Body of pancreas (tissue), 4 donors: ENCODE measurements around the gene LAG3. TPM values are rescaled to one million over a fixed set of nuclear protein-coding genes. Genes with fewer than 3 reads are reported as not detected.

ENCODE experiments used
- ATAC-seq: fragments of 150-250 bp; one replicate; pipeline ENCODE4 v1.9.1; 2016
- DNase-seq, 4 donors: peaks; one replicate each; pipeline ENCODE4 v3.0.0-alpha.2; 2019
- H3K27ac ChIP-seq, 4 donors: fragments of 200-600 bp; sonication (generic); 1 replicate in 3 of 4; 2 replicates in 1 of 4; pipeline versions ENCODE4 v1.5.1 to v1.6.1; 2016 to 2019; ENCODE audit warnings: mild to moderate bottlenecking in 1 of 4, mixed read lengths in 1 of 4, moderate library complexity in 1 of 4
- H3K27me3 ChIP-seq, 2 donors: fragments of 200-600 bp; sonication (generic); one replicate each; pipeline ENCODE4 v1.6.0; 2016; ENCODE audit warnings: mild to moderate bottlenecking in 1 of 2
- H3K36me3 ChIP-seq, 2 donors: fragments of 200-600 bp; sonication (generic); replicated peaks in 1 of 2; 2 replicates each; pipeline ENCODE4 v1.5.1; 2016; ENCODE audit warnings: low read depth in 2 of 2; ENCODE audit not compliant: insufficient read depth in 1 of 2
- H3K4me1 ChIP-seq: fragments of 200-600 bp; sonication (generic); one replicate; pipeline ENCODE4 v1.6.0; 2016
- H3K4me3 ChIP-seq, 2 donors: fragments of 200-600 bp; sonication (generic); 1 replicate in 1 of 2; 2 replicates in 1 of 2; pipeline ENCODE4 v1.5.1; 2016 to 2019
- H3K9me3 ChIP-seq, 3 donors: fragments of 200-600 bp; sonication (generic); 1 replicate in 2 of 3; 2 replicates in 1 of 3; pipeline ENCODE4 v1.5.1; 2016
- CTCF ChIP-seq, 7 experiments: fragments of 450-650 bp in 4 of 7; fragments of 200-600 bp in 3 of 7; sonication (generic) in 3 of 7; IDR thresholded peaks; one replicate each; pipeline ENCODE4 v1.5.1; 2016 to 2019; ENCODE audit warnings: antibody characterized with exemption in 7 of 7
- POLR2A ChIP-seq, 3 donors: fragments of 450-650 bp; IDR thresholded peaks; one replicate each; pipeline ENCODE4 v1.6.1; 2016; ENCODE audit warnings: antibody characterized with exemption in 3 of 3, mild to moderate bottlenecking in 2 of 3
- WGBS, 2 donors: methylation state at CpG; one replicate each; pipeline ENCODE4 v1.1.5; 2017; 5-methylcytosine and 5-hydroxymethylcytosine counted together
- intact Hi-C: fragments of 100-400 bp; cut with DNase I; formaldehyde crosslinking; loops from one replicate; pipeline ENCODE4 v1.15.1; 2023
- total RNA-seq, 2 donors: library from RNA; depleted of rRNA; stranded (reverse); fragments of >200 nt; gene quantifications; one replicate each; pipeline ENCODE4 v1.1.0, GENCODE V29; 2016

The LAG3 gene
- total RNA-seq, 2 donors from 2014 or later: not detected

- H3K4me3 ChIP-seq: no peak overlapping the region
- WGBS, 2 donors: 30 to 31% methylated on average over 4 of the region's 4 CpGs
These were observed 41.0 kb downstream of the LAG3 start for GRCh38 chr12:6813363-6813762.

GRCh38 chr12:6816598-6816997 is 44.3 kb downstream of the LAG3 start:
- no peak for DNase-seq
- intact Hi-C loops: no loop called here
- H3K27ac ChIP-seq: no peak overlapping the region
- TF ChIP-seq POLR2A (IDR thresholded peaks at IDR 0.05) (no peak), CTCF (IDR thresholded peaks at IDR 0.05) (no peak)
- peaks cover under 1% of the 10 kb centered on the region for H3K4me1 ChIP-seq
- H3K27me3 ChIP-seq: no peaks in the 10 kb centered on the region
- H3K36me3 ChIP-seq: no peaks in the 10 kb centered on the region
- H3K4me3 ChIP-seq: no peak overlapping the region
- H3K9me3 ChIP-seq: no peaks in the 10 kb centered on the region
- no peak for ATAC-seq
- WGBS, 2 donors: 29 to 30% methylated on average over 3 of the region's 3 CpGs

More at GRCh38 chr12:6813363-6813762, 41.0 kb downstream of the LAG3 start:
- no peaks in the 10 kb centered on the region for H3K4me1 ChIP-seq
- TF ChIP-seq POLR2A (IDR thresholded peaks at IDR 0.05): no peak
- TF ChIP-seq CTCF (IDR thresholded peaks at IDR 0.05): no peak
- no peaks in the 10 kb centered on the region for H3K9me3 ChIP-seq
- no peaks in the 10 kb centered on the region for H3K27me3 ChIP-seq
- intact Hi-C loops: no loop called here
- no peak for DNase-seq
- no peak overlapping the region for H3K27ac ChIP-seq
- no peak for ATAC-seq
- no peaks in the 10 kb centered on the region for H3K36me3 ChIP-seq

- no peak for DNase-seq
- no peak overlapping the region for H3K27ac ChIP-seq
- no peak for TF ChIP-seq POLR2A (IDR thresholded peaks at IDR 0.05)
- intact Hi-C loops: no loop called here
- no peak for ATAC-seq
- no peaks in the 10 kb centered on the region for H3K9me3 ChIP-seq
- H3K27me3 ChIP-seq: peaks cover 0 to 5% of the 10 kb centered on the region in 2 donors
- H3K36me3 ChIP-seq: no peaks in the 10 kb centered on the region
- WGBS, 2 donors: 55 to 65% methylated on average over 8 of the region's 8 CpGs
- no peak overlapping the region for H3K4me3 ChIP-seq
- peaks cover 6% of the 10 kb centered on the region for H3K4me1 ChIP-seq
These were observed 44.8 kb downstream of the LAG3 start for GRCh38 chr12:6817098-6817497.

GRCh38 chr12:6817662-6818157 is 45.4 kb downstream of the LAG3 start:
- Histone ChIP-seq H3K36me3 (no peaks in the 10 kb centered on the region), H3K9me3 (no peaks in the 10 kb centered on the region), H3K4me1 (peaks cover 7% of the 10 kb centered on the region), H3K27ac (no peak overlapping the region), H3K27me3 (peaks cover 0 to 8% of the 10 kb centered on the region in 2 donors), H3K4me3 (no peak overlapping the region)
- intact Hi-C loops: no loop called here
- DNase-seq (no peak), ATAC-seq (no peak)
- 74 to 89% methylated on average over 20 of the region's 20 CpGs for WGBS, 2 donors
- no peak for TF ChIP-seq CTCF (IDR thresholded peaks at IDR 0.05)
- TF ChIP-seq POLR2A (IDR thresholded peaks at IDR 0.05): no peak

GRCh38 chr12:6818222-6818621 is 45.9 kb downstream of the LAG3 start:
- intact Hi-C loops: no loop called here
- ATAC-seq (peak; percentile 17), DNase-seq (peak in 2 of 4 donors; percentile 43 to 44)
- no peaks in the 10 kb centered on the region for H3K36me3 ChIP-seq
- no peak for TF ChIP-seq CTCF (IDR thresholded peaks at IDR 0.05)
- no peak for TF ChIP-seq POLR2A (IDR thresholded peaks at IDR 0.05)
- 41 to 58% methylated on average over 2 to 10 of the region's 10 CpGs for WGBS, 2 donors
- H3K27ac ChIP-seq: no peak overlapping the region
- no peaks in the 10 kb centered on the region for H3K9me3 ChIP-seq
- peaks cover 7% of the 10 kb centered on the region for H3K4me1 ChIP-seq
- peaks cover 0 to 8% of the 10 kb centered on the region in 2 donors for H3K27me3 ChIP-seq
- no peak overlapping the region for H3K4me3 ChIP-seq
